GM18873 (cell line): Measurements from ENCODE around the gene ISY1.
"Not testable (repeated sequence)": the region's sequence is repeated elsewhere in the genome, so short reads cannot be mapped to it uniquely, and the experiment has no call there.

ENCODE experiments used
- ATAC-seq: cut with Tn5 transposase; IDR thresholded peaks from one replicate; pipeline ENCODE4 v1.9.1; 2021; ENCODE audit warnings: mild to moderate bottlenecking, moderate library complexity, moderate number of reproducible peaks; ENCODE audit not compliant: unreplicated experiment, low FRiP score

The ISY1 gene

DNA sequence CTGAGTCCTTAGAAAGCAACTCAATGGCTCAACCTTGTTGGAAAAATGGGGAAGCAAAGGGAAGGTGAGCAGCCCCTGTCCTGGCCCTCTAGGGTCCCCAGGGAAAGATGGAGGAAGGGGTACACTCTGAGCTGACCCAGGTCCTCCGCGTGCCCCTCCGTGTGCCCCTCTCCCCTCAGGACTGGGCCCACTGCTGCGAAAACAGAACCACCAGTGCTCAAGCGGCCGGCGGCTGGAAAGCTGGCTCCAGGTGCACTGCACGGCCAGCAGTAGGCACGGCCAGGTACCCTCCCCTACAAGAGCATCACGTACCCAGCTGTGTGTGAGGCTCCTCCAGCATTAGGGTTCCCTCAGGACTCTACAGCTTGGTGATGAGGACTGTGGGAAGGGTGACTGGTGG, 65.6 kb downstream of the ISY1 start:
- ATAC-seq: no peak

- not testable (repeated sequence) for ATAC-seq
Observed at GRCh38 chr3:129088312-129088711, 72.6 kb downstream of the ISY1 start.

- ATAC-seq: not testable (repeated sequence)
Observed at GRCh38 chr3:129087904-129088303, 73.0 kb downstream of the ISY1 start.

- ATAC-seq: no peak
Observed at GRCh38 chr3:129087138-129087702, 73.6 kb downstream of the ISY1 start.

GRCh38 chr3:129085818-129086217, 75.0 kb downstream of the ISY1 start:
- no peak for ATAC-seq

- ATAC-seq: no peak
Observed at GRCh38 chr3:129085165-129085715, 75.6 kb downstream of the ISY1 start.

- no peak for ATAC-seq
Observed at GRCh38 chr3:129084501-129084900, 76.4 kb downstream of the ISY1 start.

DNA sequence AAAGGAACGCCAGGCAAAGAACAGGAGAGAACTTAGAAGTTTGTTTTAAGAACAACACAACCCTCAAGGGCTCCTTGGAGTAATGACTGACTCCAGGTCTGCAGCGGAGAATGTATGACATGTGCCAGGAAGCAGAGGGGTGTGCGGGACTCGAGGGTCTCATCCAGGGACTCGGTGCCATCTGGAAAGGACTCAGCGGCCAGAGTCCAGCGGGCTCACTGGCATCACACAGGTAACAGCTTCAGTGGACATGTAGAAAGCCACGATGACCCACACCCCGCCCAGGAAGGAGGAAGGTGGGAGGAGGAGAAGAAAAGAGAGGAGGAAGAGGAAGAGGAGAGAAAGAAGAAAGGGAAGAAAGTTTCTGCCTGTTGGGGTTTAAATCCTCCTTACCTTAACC, 78.8 kb downstream of the ISY1 start:
- ATAC-seq: no peak

DNA sequence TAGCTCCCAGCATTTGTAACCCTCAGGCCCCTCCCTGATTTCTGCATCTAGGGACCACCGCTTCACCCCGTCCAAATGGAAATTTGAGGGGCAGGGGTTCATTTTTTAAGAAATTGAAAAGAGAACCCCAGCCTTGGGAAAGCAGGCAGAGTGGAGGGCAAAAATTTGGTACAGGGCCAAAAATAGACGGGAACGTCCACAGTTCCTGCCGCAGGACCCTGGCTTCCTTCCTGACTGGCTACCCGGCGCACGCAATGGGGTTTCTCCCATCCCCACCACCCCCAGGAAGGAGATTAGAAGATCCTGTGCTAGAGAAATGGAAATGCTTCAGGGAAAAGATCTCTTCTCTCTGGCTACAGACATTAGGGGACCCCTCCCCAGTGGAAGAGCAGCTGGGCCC, 79.4 kb downstream of the ISY1 start:
- no peak for ATAC-seq

DNA sequence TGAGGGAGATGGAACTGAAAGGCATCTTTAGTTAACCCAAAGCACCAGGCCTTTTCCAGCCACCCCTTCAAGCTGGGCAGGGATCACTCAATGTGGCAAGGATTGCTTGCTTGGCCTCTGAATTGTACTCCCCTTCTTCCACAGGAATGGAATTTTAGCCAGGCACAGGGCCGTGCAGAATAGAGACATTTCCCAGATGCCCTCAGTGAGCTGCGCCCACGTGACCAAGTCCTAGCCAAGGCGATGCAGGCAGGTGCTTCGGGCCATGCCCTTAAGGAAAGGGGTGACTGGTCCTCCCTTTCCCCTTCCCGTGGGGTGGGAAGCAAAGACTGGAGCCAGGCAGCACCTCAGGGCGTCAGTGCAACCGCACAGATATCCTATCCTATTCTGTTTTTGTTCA, 82.4 kb downstream of the ISY1 start:
- no peak for ATAC-seq
